ENCODE data around the gene RASGEF1C.
A peak's percentile ranks its signal among the peaks of the same experiment; 100 is the strongest.
"Not testable (repeated sequence)": the region's sequence is repeated elsewhere in the genome, so short reads cannot be mapped to it uniquely, and the experiment has no call there.

The RASGEF1C gene

GRCh38 chr5:180099733-180100611, 109.0 kb downstream of the RASGEF1C start:
- DNase-seq (ENCODE audit: low spot score): no peak

DNA sequence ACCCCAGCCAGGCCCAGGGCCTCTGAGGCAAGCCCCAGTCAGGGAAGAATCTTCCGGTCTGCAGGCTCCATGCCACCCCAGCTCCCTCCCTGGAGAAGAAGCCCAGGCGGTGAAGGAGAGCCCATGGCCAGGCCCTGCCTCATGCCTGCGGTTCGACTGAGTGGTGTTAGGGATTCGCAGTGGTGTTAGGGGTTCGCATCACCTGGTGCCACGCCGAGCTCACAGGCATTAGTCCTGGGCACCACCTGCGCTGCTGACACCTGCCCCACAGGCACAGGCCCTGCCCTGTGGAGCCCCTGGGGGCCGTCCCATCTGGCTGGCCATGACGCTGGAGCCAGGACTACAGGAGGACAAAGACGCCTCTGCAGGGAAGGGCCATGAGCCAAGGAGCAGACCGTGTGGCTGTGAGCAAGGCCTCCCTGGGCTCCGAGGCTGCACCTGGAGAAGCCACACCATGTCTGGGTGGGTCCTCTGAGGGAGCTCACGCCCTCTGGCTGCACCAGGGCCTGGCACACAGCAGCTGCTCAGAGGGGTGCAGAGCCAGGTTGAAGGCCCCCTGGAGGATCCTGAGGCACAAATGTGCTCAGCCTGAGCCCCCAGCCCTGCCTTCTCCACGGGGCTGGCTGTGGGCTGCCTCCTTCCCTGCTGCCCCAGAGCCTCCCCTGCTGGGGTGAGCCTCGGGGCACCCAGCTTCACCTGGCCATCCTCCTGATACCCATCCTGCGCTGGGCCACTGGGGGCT, 109.8 kb downstream of the RASGEF1C start:
- DNase-seq (ENCODE audit: low spot score): no peak

DNA sequence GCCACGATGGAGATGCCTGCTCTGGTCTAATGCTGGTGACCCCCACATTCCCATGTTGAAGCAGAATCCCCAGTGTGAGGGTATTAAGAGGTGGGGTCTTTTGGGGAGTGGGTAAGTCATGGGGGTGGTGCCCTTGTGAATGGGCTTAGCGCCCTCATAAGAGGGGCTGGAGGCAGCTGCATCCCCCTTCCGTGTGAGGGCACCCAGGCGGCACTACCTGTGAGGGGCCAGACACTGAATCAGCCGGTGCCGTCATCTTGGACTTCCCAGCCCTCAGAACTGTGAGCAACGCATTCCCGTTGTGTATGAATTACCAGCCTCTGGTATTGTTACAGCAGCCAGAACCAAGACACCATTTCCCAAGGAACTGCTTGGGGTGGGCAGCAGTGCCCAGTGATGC, 110.5 kb downstream of the RASGEF1C start:
- no peak for DNase-seq (ENCODE audit: low spot score)

DNA sequence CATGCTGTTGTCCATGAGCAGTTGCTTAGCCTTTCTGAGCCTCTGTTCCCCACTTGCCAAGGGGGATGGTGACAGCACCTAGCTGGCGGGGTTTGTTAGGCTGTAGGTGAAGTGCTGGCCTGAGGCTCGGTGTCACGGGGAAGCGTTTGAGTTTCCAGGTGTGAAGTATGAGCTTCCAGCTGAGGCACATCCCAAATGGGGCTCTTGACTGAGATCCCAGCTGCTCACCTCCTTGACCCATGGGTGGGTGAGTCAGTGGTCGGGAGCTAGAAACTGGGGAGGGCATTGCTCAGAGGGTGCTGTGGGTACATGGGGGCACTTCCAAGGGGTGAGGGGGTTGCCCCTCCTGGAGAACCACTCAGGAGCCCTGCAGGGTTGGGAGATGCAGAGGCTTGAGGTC, 111.1 kb downstream of the RASGEF1C start:
- DNase-seq (ENCODE audit: low spot score): no peak

GRCh38 chr5:180097163-180097894, 111.7 kb downstream of the RASGEF1C start:
- DNase-seq (ENCODE audit: low spot score): no peak

DNA sequence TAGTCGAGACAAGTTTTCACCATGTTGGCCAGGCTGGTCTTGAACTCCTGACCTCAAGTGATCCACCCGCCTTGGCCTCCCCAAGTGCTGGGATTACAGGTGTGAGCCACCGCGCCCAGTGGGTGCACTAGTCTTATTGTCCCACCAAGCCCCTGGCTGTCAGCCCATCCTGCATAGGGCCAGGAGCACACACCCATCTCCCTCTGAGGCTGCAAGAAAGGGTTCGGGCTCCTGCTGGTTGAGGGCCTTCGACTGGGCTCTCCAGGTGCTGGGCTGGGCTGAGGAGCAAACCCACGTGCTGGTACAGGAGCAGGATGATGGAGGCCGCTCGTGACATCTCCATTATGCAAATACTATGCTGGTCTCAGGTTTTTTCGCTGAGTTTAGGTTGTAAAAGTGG, 112.4 kb downstream of the RASGEF1C start:
- DNase-seq (ENCODE audit: low spot score): no peak

- DNase-seq (ENCODE audit: low spot score): no peak
These were observed 113.5 kb downstream of the RASGEF1C start for GRCh38 chr5:180095545-180095944.

DNA sequence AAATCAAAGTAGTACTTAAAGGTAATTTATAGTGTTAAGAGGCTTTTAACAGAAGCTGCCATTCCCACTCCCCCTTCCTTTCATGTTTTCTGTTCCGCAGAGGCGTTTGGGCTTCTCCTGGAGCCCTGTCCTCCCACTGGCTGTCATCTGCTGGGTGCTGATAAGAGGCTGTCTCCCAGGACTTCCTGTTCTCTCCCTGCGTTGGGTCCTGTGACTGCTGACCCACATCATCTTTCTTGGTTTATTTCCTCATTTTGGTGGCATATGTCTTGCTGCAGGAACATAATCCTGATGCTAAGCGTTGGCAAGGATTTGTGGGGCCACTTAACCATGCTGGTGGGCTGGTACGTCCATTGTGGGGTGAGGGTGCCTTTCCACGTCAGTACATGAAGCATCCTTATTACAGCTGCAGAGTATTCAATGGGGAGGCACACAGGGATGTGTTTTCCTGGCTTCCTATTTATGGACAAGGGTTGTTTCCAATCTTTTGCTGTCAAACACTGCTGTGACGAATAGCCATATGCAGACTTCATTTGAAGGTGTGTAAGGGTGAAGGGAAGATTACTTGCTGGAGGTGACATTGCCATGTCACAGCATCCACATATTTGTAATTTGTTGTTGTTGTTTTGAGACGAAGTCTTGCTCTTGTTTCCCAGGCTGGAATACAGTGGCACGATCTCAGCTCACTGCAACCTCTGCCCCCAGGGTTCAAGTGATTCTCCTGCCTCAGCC, 115.2 kb downstream of the RASGEF1C start:
- no peak for DNase-seq (ENCODE audit: low spot score)

GRCh38 chr5:180093241-180093640, 115.8 kb downstream of the RASGEF1C start:
- no peak for DNase-seq (ENCODE audit: low spot score)

DNA sequence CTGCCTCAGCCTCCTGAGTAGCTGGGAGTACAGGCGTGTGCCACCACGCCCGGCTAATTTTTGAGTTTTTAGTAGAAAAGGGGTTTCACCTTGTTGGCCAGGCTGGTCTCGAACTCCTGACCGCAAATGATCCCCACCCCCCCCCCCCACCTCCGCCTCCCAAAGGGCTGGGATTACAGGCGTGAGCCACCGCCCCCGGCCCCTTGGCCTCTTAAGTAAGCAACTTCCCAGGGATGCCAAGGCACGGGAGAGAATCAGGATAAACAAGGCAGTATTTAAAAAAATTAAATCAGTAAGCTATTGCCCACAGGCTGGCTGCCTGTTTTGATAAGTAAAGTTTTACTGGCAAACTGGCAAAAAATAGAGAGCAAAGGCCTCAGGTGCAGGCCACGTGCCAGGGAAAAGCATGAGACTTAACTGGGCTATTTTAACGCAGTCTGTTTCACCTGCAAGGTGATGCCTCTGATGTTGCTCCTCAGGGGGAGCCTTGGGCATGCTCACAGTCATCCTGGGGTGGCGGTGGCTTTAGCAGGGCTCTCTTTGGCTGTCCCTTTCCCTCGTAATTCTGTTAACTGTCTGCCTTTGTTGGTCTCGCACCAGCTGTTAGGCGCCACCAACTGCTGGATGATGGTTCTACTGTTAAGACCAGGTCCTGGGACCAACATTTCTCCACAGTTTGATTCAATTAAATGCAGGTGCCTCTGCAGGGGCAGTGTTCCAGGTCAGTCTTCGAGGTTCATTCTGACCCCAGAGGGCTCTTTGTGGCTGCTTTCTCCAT, 118.1 kb downstream of the RASGEF1C start:
- peak; percentile 25 for DNase-seq (ENCODE audit: low spot score)

GRCh38 chr5:180090098-180090768, 118.8 kb downstream of the RASGEF1C start:
- DNase-seq (ENCODE audit: low spot score): peak; percentile 80

- DNase-seq (ENCODE audit: low spot score): not testable (repeated sequence)
These were observed 119.4 kb downstream of the RASGEF1C start for GRCh38 chr5:180089628-180090027.

DNA sequence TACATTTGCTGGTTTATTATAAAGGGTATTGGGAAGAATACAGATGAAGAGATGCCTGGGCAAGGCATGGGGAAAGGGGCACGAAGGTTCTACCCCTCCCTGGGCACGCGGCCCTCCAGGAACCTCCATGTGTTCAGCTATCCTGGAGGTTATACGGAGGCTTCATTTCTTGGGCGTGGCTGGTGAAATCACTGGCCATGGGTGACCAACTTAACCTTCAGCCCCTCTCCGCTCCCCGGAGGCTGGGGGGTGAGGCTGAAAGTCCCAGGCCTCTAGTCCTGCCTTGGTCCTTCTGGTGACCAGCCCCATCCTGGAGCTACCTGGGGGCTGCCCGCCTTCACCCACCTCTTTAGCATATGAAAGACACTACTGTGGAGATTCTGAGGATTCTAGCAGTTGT, 120.5 kb downstream of the RASGEF1C start:
- DNase-seq (ENCODE audit: low spot score): no peak

DNA sequence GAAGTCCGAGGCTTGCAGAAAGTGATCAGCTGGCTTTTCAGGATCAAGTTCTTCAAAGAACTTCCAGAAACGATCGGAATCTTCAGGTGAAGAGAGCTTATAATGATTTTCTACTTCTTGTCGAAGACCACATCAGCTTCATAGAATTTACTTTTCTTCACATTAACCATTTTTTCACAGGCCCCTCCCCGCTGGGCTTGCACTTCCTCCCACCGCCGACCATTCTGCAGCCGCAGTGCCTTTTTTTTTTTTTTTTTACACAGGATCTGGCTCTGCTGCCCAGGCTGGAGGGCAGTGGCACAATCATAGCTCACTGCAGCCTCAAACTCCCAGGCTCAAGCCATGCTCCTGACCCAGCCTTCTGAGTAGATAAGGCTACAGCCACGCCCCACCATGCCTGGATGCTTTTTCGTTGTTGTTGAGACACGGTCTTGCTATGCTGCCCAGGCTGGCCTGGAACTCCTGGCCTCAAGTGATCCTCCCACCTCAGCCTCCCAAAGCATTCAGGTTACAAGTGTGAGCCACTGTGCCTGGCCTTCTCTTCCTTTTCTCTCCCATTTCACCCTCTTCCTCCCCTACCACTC, 122.1 kb downstream of the RASGEF1C start:
- DNase-seq (ENCODE audit: low spot score): no peak

DNA sequence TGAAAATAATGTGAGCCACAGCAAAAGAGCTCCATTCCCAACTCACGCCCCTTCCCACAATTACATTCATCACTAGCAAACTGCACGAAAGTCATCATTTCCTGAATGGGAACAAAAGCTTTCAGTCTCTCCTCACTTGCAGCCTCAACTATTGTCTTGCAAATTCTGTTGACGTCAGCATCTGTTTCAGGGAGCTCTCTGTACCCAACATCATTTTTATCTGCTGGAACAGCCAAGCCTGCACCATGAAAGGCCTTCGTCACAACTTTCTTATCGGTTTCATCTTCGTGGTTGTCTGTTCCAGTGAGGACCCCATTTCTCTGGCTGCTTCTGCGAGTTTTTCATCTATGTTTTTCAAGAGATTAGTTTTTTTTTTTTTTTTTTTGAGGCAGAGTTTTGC, 123.2 kb downstream of the RASGEF1C start:
- DNase-seq (ENCODE audit: low spot score): no peak

DNA sequence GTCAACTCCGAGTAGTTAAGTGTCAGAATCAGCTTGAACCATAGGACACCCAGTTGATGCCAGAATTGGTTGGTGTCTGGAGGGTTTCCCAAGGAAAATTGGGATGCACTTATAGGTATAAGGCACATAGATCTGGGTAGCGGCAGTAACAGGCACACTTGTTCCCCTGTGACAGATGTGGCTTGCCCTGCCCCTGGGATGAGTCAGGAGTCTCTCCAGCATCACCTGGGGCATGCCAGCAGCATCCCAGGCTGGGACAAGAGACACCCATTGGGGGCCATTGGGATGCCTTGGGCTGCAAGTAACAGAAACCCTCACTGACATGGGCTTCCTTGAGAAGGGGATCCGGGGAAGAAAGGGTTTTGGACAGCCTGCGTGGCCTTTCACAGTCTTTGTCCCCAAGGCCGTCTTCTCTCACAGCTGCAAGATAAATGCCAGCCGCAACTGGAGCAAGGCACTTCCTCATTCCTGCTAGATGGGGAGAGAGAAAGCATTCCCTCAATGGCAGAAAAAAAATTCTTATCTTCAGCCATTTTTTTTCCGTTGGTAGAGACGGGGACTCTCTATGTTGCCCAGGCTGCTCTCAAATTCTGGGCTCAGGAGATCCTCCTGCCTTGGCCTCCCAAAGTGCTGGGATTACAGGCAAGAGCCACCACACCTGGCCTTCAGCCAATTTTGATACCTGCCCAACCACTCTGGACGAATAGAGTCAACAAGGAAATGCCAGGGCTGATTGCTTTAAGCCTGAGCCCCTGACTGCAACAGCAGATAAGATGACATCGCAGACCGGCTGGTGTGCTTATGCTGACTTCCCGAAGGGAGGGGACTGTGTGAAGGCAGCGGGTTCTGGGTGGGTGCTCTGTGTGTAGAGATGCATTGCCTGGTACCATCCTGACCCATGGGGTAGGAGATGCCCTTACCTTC, 124.1 kb downstream of the RASGEF1C start:
- no peak for DNase-seq (ENCODE audit: low spot score)

DNA sequence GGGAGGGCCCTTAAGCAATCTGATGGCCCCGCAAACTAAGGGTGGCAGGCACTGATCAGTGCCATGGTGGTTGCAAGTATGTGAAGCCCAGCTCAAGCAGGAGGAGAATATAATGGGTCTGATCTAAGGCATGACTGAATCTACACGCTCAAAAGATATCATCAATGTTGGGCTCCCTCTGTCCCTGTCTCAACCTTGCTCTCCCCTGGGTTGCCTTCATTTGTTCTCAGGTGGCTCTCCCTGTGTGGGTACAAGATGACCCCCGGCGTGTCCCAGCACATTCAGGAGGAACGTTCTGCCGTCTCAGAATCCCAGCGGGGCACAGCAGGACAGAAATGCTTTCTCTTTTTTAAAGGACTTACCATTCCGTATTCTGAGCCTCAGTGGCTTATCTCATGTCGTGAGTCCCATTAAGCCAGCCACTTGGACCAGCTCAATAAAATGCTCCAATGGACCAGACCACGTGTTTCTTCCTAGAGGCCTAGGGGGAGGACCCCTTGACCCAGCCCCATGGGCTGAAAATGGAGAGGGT, 125.4 kb downstream of the RASGEF1C start:
- DNase-seq (ENCODE audit: low spot score): no peak

- DNase-seq (ENCODE audit: low spot score): no peak
These were observed 126.2 kb downstream of the RASGEF1C start for GRCh38 chr5:180082633-180083420.
